Mesenchymal stem cell (in vitro differentiated cells and primary cell): Measurements from ENCODE around the gene CRB1.

Experiments
- DNase-seq: peaks from one replicate; pipeline ENCODE4 v3.0.0-alpha.2; 2013
- H2AFZ ChIP-seq: one replicate; pipeline ENCODE4 v1.6.1; 2013; ENCODE audit warnings: low read depth, mild to moderate bottlenecking, control low read depth, inconsistent platforms, low read length, moderate library complexity
- H2AK5ac ChIP-seq: 2 replicates; pipeline ENCODE4 v1.6.1; 2013; ENCODE audit warnings: low read length, moderate library complexity, mild to moderate bottlenecking, inconsistent platforms; ENCODE audit not compliant: severe bottlenecking
- H2BK120ac ChIP-seq: one replicate; pipeline ENCODE4 v1.6.1; 2013; ENCODE audit warnings: low read depth, mild to moderate bottlenecking, inconsistent platforms, low read length, moderate library complexity
- H2BK12ac ChIP-seq, 2 experiments: one replicate each; pipeline ENCODE4 v1.6.1; 2013; ENCODE audit warnings: inconsistent platforms in 2 of 2, low read length in 2 of 2, mild to moderate bottlenecking in 2 of 2, moderate library complexity in 2 of 2, control low read depth in 1 of 2
- H2BK15ac ChIP-seq: one replicate; pipeline ENCODE4 v1.6.1; 2013; ENCODE audit warnings: mild to moderate bottlenecking, low read depth, inconsistent platforms; ENCODE audit not compliant: poor library complexity, severe bottlenecking
- H2BK5ac ChIP-seq: 2 replicates; pipeline ENCODE4 v1.6.1; 2013; ENCODE audit warnings: low read depth, mild to moderate bottlenecking, low read length, control low read depth, inconsistent platforms; ENCODE audit not compliant: poor library complexity, severe bottlenecking
- H3K14ac ChIP-seq, 2 experiments: one replicate each; pipeline ENCODE4 v1.6.1; 2013; ENCODE audit warnings: inconsistent platforms in 2 of 2, low read length in 2 of 2, control low read depth in 1 of 2, mild to moderate bottlenecking in 1 of 2, moderate library complexity in 1 of 2
- H3K18ac ChIP-seq, 2 experiments: one replicate each; pipeline ENCODE4 v1.6.1; 2013; ENCODE audit warnings: inconsistent platforms in 2 of 2, low read length in 2 of 2, control low read depth in 1 of 2, low read depth in 1 of 2, mild to moderate bottlenecking in 1 of 2
- H3K23ac ChIP-seq, 2 experiments: one replicate each; pipeline ENCODE4 v1.6.1; 2013; ENCODE audit warnings: inconsistent platforms in 2 of 2, low read length in 2 of 2, mild to moderate bottlenecking in 2 of 2, moderate library complexity in 2 of 2, control low read depth in 1 of 2
- H3K27ac ChIP-seq: 2 replicates; pipeline ENCODE4 v1.5.1; 2013; ENCODE audit warnings: mild to moderate bottlenecking, moderate library complexity, low read length, control low read depth, inconsistent platforms; ENCODE audit not compliant: poor library complexity, severe bottlenecking
- H3K27me3 ChIP-seq, 2 experiments: 2 replicates each; pipeline versions ENCODE4 v1.6.1 to v1.7.0; 2013; ENCODE audit warnings: low read length in 2 of 2, mild to moderate bottlenecking in 2 of 2, moderate library complexity in 2 of 2, control low read depth in 1 of 2, inconsistent platforms in 1 of 2; ENCODE audit not compliant: control insufficient read depth in 1 of 2, insufficient read depth in 1 of 2
- H3K36me3 ChIP-seq, 2 experiments: 2 replicates each; pipeline versions ENCODE4 v1.6.1 to v1.7.0; 2013; ENCODE audit warnings: low read length in 2 of 2, control low read depth in 1 of 2, inconsistent platforms in 1 of 2, low read depth in 1 of 2, mild to moderate bottlenecking in 1 of 2; ENCODE audit not compliant: insufficient read depth in 2 of 2, control insufficient read depth in 1 of 2
- H3K4ac ChIP-seq, 2 experiments: one replicate each; pipeline ENCODE4 v1.6.1; 2013; ENCODE audit warnings: inconsistent platforms in 2 of 2, low read length in 2 of 2, mild to moderate bottlenecking in 2 of 2, moderate library complexity in 2 of 2, control low read depth in 1 of 2, low read depth in 1 of 2
- H3K4me1 ChIP-seq: 2 replicates; pipeline ENCODE4 v1.6.1; 2013; ENCODE audit warnings: low read depth, low read length, control low read depth; ENCODE audit not compliant: control insufficient read depth, insufficient read depth
- H3K4me2 ChIP-seq: 2 replicates; pipeline ENCODE4 v1.6.1; 2013; ENCODE audit warnings: low read length, mild to moderate bottlenecking, inconsistent platforms; ENCODE audit not compliant: poor library complexity, severe bottlenecking
- H3K4me3 ChIP-seq, 2 experiments: 2 replicates each; pipeline versions ENCODE4 v1.5.1 to v1.7.0; 2013; ENCODE audit warnings: low read length in 2 of 2, mild to moderate bottlenecking in 2 of 2, control low read depth in 1 of 2, low read depth in 1 of 2; ENCODE audit not compliant: insufficient read depth in 1 of 2
- H3K79me1 ChIP-seq: replicated peaks from 2 replicates; pipeline ENCODE4 v1.6.1; 2013; ENCODE audit warnings: mild to moderate bottlenecking, control low read depth, low read length, inconsistent platforms; ENCODE audit not compliant: poor library complexity, severe bottlenecking
- H3K9ac ChIP-seq: 2 replicates; pipeline ENCODE4 v1.7.0; 2013; ENCODE audit warnings: mild to moderate bottlenecking, low read length, moderate library complexity
- H3K9me3 ChIP-seq: 2 replicates; pipeline ENCODE4 v1.7.0; 2013; ENCODE audit warnings: mild to moderate bottlenecking, low read length; ENCODE audit not compliant: control insufficient read depth
- H4K8ac ChIP-seq: one replicate; pipeline ENCODE4 v1.6.1; 2013; ENCODE audit warnings: inconsistent platforms, mild to moderate bottlenecking, low read length, moderate library complexity
- H4K91ac ChIP-seq: one replicate; pipeline ENCODE4 v1.6.1; 2013; ENCODE audit warnings: mild to moderate bottlenecking, low read length, inconsistent platforms
- WGBS: methylation state at CpG from one replicate; pipeline ENCODE4 v1.1.7; 2013; ENCODE audit warnings: mixed read lengths; 5-methylcytosine and 5-hydroxymethylcytosine counted together

Gene CRB1

DNA sequence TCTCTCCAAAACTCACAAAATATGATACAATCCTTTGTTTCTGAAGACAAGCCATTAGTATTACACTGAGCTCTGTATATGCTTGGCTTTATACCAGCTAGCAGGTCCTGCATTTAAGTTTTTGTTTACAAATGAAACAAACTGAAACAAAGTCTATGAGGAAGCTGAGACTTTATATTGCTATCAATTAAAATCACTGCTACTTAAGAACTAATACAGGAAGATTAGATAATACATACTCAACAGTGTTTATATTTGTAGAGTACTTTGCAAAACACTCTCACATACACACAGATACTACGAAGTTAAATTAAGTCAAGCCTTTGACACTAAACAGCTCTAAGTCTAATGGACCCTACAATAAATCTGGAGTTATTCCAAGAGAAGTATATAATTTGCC is 247.4 kb downstream of the CRB1 start:
- peak; percentile 11 for DNase-seq
- Histone ChIP-seq H3K14ac (no peak overlapping the region), H3K27ac (no peak overlapping the region), H3K4me2 (no peak overlapping the region), H3K4me1 (no peaks in the 10 kb centered on the region), H4K91ac (no peak overlapping the region), H2BK12ac (no peak overlapping the region), H2BK120ac (no peak overlapping the region), H2AK5ac (no peak overlapping the region), H4K8ac (no peak overlapping the region), H3K79me1 (no peaks in the 10 kb centered on the region), H3K18ac (no peak overlapping the region), H3K23ac (no peak overlapping the region), H3K27me3 (no peaks in the 10 kb centered on the region), H3K36me3 (peaks cover 0 to 12% of the 10 kb centered on the region in 2 experiments), H3K4ac (no peak overlapping the region), H2AFZ (no peak overlapping the region), H2BK15ac (no peak overlapping the region), H3K9me3 (no peaks in the 10 kb centered on the region), H3K4me3 (no peak overlapping the region), H2BK5ac (no peak overlapping the region), H3K9ac (no peak overlapping the region)
- WGBS: 31% methylated on average over 1 of the region's 1 CpG

DNA sequence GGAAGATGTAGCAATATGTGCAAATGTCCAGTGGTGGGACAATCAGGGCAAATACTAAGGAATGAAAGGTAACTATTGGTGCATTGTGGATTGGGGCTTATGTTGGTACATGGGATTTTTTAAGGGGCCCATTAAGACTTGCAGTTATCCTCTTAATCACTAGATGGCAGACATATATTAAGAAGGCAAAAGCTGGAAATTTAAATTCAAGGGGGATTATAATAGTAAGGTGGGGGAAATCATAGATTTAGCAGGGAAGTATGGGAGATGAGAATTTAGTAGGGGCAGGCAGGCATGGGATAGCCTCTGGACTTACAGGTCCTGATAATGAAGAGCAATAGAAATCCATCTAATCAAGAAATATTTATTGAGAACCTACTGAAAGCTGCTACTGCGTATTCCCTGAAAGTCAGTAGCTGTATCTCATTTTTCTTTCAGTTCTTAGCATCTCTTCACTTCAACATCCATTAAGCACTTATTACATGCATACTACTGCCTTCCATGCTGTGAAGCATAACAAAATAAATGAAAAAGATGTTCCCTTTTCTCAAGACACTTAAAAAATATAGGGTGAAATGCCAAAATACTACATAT is 251.8 kb downstream of the CRB1 start:
- Histone ChIP-seq H3K9me3 (no peaks in the 10 kb centered on the region), H3K23ac (no peak overlapping the region), H2AK5ac (no peak overlapping the region), H2BK15ac (no peak overlapping the region), H3K14ac (no peak overlapping the region), H3K18ac (no peak overlapping the region), H3K27ac (no peak overlapping the region), H2BK120ac (no peak overlapping the region), H3K9ac (no peak overlapping the region), H3K4me1 (no peaks in the 10 kb centered on the region), H4K91ac (no peak overlapping the region), H2BK12ac (no peak overlapping the region), H3K27me3 (no peaks in the 10 kb centered on the region), H3K4me2 (no peak overlapping the region), H4K8ac (no peak overlapping the region), H2BK5ac (no peak overlapping the region), H3K79me1 (no peaks in the 10 kb centered on the region), H3K4me3 (no peak overlapping the region), H2AFZ (no peak overlapping the region), H3K4ac (no peak overlapping the region), H3K36me3 (no peaks in the 10 kb centered on the region)
- DNase-seq: peak; percentile 37
- 100% methylated on average over 1 of the region's 1 CpG for WGBS

DNA sequence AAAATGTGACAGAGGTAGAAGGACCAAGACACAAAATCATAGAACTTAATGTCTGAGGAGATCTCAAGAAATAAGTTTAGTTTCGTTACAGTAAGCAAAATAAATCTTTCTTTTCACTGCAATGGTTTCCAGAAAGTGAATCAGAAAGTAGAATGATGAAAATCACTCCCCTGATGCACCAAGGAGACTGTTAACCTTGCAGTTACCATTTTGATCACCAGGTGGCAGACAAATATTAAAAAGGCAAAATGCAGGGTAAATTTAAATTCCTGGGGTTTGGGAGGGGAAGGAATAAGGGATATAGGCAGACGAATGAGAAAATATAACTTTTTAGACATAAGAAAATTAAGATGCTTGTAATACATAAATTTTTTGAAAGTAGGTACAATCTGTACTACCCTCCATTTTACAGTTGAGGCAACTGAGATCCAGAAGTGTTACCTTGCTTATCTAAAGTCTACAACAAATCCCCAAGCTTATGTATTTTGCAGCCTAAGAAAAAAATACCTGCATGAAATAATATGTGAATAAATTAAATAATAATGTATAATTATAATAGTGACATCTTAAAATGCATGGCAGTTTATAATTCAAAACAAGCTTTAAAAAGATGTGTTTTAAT is 253.2 kb downstream of the CRB1 start:
- no CpG with 5 or more reads among the region's 2 CpGs for WGBS
- Histone ChIP-seq H3K79me1 (no peaks in the 10 kb centered on the region), H2AK5ac (no peak overlapping the region), H4K91ac (no peak overlapping the region), H3K4me3 (no peak overlapping the region), H3K27ac (no peak overlapping the region), H3K14ac (no peak overlapping the region), H2BK12ac (no peak overlapping the region), H3K4me2 (no peak overlapping the region), H3K9ac (no peak overlapping the region), H3K18ac (no peak overlapping the region), H3K23ac (no peak overlapping the region), H3K9me3 (no peaks in the 10 kb centered on the region), H2AFZ (no peak overlapping the region), H2BK15ac (no peak overlapping the region), H3K36me3 (no peaks in the 10 kb centered on the region), H4K8ac (no peak overlapping the region), H2BK120ac (no peak overlapping the region), H2BK5ac (no peak overlapping the region), H3K27me3 (no peaks in the 10 kb centered on the region), H3K4ac (no peak overlapping the region), H3K4me1 (no peaks in the 10 kb centered on the region)
- peak; percentile 53 for DNase-seq

DNA sequence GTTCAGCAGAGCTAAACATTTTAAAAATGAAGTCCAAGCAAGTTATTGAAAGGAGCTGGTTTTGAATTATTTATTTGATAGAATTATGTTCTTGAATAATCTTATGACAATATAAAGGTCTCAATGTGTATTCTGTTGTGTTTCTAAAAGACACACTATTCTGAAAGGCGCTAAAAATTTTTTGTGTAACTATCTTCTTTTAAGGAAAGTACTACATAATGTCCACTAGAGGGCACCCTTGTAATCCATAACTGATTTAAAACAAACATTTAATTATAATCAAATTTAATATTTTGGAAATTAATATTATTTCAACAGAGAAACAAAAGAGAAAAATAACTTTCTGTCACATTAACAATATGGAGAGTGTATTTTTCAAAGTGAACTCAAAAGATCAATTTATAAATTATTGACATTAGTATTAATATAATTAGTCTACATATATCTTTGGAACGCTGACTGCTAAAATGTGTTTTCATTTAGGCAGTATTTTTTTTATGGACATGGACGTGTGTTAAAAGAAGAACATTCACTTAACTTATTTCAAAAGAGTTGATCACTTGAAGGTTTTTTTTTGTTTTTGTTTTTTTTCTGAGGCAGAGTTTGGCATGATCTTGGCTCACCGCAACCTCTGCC is 258.8 kb downstream of the CRB1 start:
- WGBS: 100% methylated on average over 1 of the region's 4 CpGs
- H3K79me1 ChIP-seq: no peaks in the 10 kb centered on the region
- no peak overlapping the region for H4K91ac ChIP-seq
- no peak overlapping the region for H4K8ac ChIP-seq
- H3K36me3 ChIP-seq: no peaks in the 10 kb centered on the region
- no peak overlapping the region for H2BK12ac ChIP-seq
- no peak overlapping the region for H2AFZ ChIP-seq
- no peak overlapping the region for H3K18ac ChIP-seq
- no peak overlapping the region for H3K4me2 ChIP-seq
- no peak overlapping the region for H3K27ac ChIP-seq
- H3K27me3 ChIP-seq: no peaks in the 10 kb centered on the region
- no peak overlapping the region for H3K23ac ChIP-seq
- H3K14ac ChIP-seq: no peak overlapping the region
- no peak overlapping the region for H2BK5ac ChIP-seq
- no peak overlapping the region for H2BK120ac ChIP-seq
- no peaks in the 10 kb centered on the region for H3K4me1 ChIP-seq
- H3K4me3 ChIP-seq: no peak overlapping the region
- H2BK15ac ChIP-seq: no peak overlapping the region
- DNase-seq: peak; percentile 36
- no peak overlapping the region for H2AK5ac ChIP-seq
- no peak overlapping the region for H3K4ac ChIP-seq
- H3K9ac ChIP-seq: no peak overlapping the region
- H3K9me3 ChIP-seq: no peaks in the 10 kb centered on the region
